HepG2 (cell line): Measurements from ENCODE around the gene CCDC85C. TPM values are rescaled to one million over a fixed set of nuclear protein-coding genes. Genes with fewer than 3 reads are reported as not detected.
A peak's percentile ranks its signal among the peaks of the same experiment; 100 is the strongest.

Experiments
- KMT2B ChIP-seq: IDR thresholded peaks from 2 replicates; pipeline ENCODE4 v1.6.1; 2016; ENCODE audit warnings: missing genetic modification reagents, missing compliant biosample characterization
- PRDM15 ChIP-seq: sonication (generic); formaldehyde crosslinking; IDR thresholded peaks from 2 replicates; pipeline ENCODE4 v1.4.0; 2020; ENCODE audit warnings: missing genetic modification reagents
- RELA ChIP-seq: sonication (generic); formaldehyde crosslinking; IDR thresholded peaks from 2 replicates; pipeline ENCODE4 v1.4.0; 2020; ENCODE audit warnings: missing genetic modification reagents
- SMYD3 ChIP-seq: sonication (generic); formaldehyde crosslinking; IDR thresholded peaks from 2 replicates; pipeline ENCODE4 v1.8.1; 2023; ENCODE audit warnings: mild to moderate bottlenecking, missing genetic modification reagents
- TEAD3 ChIP-seq: optimal IDR thresholded peaks from 2 replicates; pipeline ENCODE3; 2016; ENCODE audit warnings: borderline replicate concordance
- ZBTB49 ChIP-seq: sonication (generic); formaldehyde crosslinking; IDR thresholded peaks from 2 replicates; pipeline ENCODE4 v1.4.0; 2020; ENCODE audit warnings: missing genetic modification reagents, borderline replicate concordance
- ZFX ChIP-seq: sonication (generic); formaldehyde crosslinking; IDR thresholded peaks from 2 replicates; pipeline ENCODE4 v1.4.0; 2020; ENCODE audit warnings: mild to moderate bottlenecking, low read depth, missing genetic modification reagents, moderate library complexity
- ZNF276 ChIP-seq: sonication (generic); formaldehyde crosslinking; IDR thresholded peaks from 2 replicates; pipeline ENCODE4 v1.4.0; 2020; ENCODE audit warnings: mild to moderate bottlenecking, low read depth, missing genetic modification reagents
- ZNF572 ChIP-seq: sonication (generic); formaldehyde crosslinking; IDR thresholded peaks from 2 replicates; pipeline ENCODE4 v1.5.1; 2020; ENCODE audit warnings: mild to moderate bottlenecking, missing genetic modification reagents
- ZNF687 ChIP-seq: sonication (generic); formaldehyde crosslinking; IDR thresholded peaks from 2 replicates; pipeline ENCODE4 v1.5.1; 2020; ENCODE audit warnings: mild to moderate bottlenecking, missing genetic modification reagents, moderate library complexity
- ZSCAN29 ChIP-seq: sonication (generic); formaldehyde crosslinking; conservative IDR thresholded peaks from 2 replicates; pipeline ENCODE4 v1.4.0; 2020; ENCODE audit warnings: mild to moderate bottlenecking, missing genetic modification reagents
- polyA plus RNA-seq, 8 experiments: library from polyadenylated mRNA; depleted of rRNA in 3 of 8; stranded (reverse) in 7 of 8; unstranded in 1 of 8; fragments of >200 nt; fragmentation: Illumina TruSeq in 4 of 8; extraction: Trizol in 4 of 8; gene quantifications; 2 replicates each; pipeline versions ENCODE4 v1.2.1 to v1.2.3, GENCODE V29; 2011 to 2016; ENCODE audit warnings: low read depth in 4 of 8, missing spikeins in 1 of 8, mixed read lengths in 1 of 8; ENCODE audit not compliant: insufficient read depth in 1 of 8
- total RNA-seq, 5 experiments: library from RNA; depleted of rRNA; stranded (reverse); fragments of >200 nt; fragmentation: Illumina TruSeq; extraction: Trizol; gene quantifications; 2 replicates each; pipeline ENCODE4 v1.2.3, GENCODE V29; 2016; ENCODE audit warnings: low read depth in 1 of 5

CCDC85C gene
- total and polyA plus RNA-seq, 2 of the 13 experiments (the other 11 are each of a cell fraction or from before 2014, with no cell fraction given) = 18.8 to 43.8 TPM

GRCh38 chr14:99628887-99629618, 25.0 kb upstream of the CCDC85C start (continued):
- 0 out of 2 replicates have a peak, but pooled peaks have one; percentile 16 for TF ChIP-seq ZFX (CRISPR knock-in tag)
- TF ChIP-seq ZNF572 (CRISPR knock-in tag) = 0 out of 2 replicates have a peak, but pooled peaks have one; percentile 30
- TF ChIP-seq PRDM15 (CRISPR knock-in tag) = no peak
- peak; percentile 55 for TF ChIP-seq ZNF687 (CRISPR knock-in tag)
- no peak for TF ChIP-seq SMYD3 (CRISPR knock-in tag)
- TF ChIP-seq TEAD3 = peak; percentile 30
- TF ChIP-seq ZNF276 (CRISPR knock-in tag) = no peak
- 0 out of 2 replicates have a peak, but pooled peaks have one; percentile 81 for TF ChIP-seq RELA (CRISPR knock-in tag)
- TF ChIP-seq ZSCAN29 = no peak
- TF ChIP-seq KMT2B (CRISPR knock-in tag) = no peak
- no peak for TF ChIP-seq ZBTB49 (CRISPR knock-in tag)
